GF-D8 (cell line): Measurements from ENCODE around the gene EP400.
"Not testable (repeated sequence)": the region's sequence is repeated elsewhere in the genome, so short reads cannot be mapped to it uniquely, and the experiment has no call there.

Experiments used
- DNase-seq: peaks from one replicate; lab custom pipeline; 2025; lab: John Stamatoyannopoulos, UW

The EP400 gene

DNA sequence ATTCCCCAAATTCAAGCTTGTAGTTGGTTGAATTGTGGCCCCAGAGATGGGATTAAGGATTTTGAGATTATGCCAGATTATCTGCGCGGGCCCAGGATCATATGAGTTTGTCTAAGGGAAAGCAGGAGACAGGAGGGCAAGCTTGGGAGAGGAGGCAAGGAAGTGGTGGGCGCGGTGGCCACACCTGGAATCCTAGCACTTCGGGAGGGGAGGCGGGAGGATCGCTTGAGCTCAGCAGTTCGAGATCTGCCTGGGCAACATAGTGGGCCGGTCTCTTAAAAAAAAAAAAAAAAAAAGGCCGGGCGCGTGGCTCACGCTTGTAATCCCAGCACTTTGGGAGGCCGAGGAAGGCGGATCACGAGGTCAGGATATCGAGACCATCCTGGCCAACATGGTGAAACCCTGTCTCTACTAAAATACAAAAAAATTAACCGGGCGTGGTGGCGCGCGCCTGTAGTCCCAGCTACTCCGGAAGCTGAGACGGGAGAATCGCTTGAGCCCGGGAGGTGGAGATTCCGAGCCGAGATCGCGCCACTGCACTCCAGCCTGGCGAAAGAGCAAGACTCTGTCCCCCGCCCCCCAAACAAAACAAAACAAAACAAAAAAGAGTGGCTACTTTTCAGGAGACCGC lies 21.5 kb upstream of the EP400 start:
- DNase-seq, result no peak

DNA sequence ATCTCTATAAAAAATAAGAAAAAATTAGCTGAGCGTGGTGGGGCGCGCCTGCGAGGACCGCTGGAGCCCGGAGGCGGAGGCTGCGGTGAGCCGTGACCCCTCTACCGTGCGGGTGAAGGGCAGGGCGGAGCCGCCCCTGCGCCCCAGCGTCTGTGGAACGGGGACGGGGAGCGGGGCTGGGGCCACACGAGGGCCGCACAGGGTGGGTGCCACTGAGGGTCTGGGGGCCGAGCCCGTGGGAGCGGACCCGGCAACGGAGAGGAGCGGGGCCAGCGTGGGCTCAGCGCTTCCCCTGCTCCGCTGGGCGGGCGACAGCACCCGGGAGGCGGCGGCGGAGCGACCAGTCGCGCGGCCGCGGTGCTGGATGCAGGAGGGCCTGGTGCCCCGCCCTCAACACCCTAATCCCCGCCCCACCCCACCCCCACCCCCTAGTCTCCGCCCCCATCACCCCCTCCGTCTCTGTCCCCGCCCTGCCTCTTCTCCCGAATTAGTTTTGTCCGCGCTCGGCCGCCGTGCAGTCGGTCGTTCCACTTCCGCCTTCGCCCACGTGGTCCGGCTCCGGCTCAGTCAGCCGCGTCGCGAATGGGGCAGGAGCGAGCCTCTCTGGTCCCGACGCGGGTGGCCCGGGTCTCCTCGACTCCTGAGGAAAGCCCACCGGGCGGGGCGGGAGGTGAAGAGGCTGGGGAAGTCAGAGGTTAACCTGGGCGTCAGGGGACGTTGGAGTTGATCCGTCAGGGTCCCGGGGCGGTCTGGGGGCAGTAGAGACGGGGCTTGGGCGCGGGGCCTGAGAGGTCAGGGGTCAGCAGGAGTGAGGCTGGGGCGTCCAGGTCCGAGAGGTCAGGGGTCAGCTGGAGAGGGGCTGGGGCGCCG lies 20.8 kb upstream of the EP400 start, which contains the start of gene PUS1:
PUS1 (plus strand) TSS at position 566 of the 870 bp plus-strand sequence. CDS start 447 bp downstream, outside the sequence.
- DNase-seq, result peak; percentile 66

DNA sequence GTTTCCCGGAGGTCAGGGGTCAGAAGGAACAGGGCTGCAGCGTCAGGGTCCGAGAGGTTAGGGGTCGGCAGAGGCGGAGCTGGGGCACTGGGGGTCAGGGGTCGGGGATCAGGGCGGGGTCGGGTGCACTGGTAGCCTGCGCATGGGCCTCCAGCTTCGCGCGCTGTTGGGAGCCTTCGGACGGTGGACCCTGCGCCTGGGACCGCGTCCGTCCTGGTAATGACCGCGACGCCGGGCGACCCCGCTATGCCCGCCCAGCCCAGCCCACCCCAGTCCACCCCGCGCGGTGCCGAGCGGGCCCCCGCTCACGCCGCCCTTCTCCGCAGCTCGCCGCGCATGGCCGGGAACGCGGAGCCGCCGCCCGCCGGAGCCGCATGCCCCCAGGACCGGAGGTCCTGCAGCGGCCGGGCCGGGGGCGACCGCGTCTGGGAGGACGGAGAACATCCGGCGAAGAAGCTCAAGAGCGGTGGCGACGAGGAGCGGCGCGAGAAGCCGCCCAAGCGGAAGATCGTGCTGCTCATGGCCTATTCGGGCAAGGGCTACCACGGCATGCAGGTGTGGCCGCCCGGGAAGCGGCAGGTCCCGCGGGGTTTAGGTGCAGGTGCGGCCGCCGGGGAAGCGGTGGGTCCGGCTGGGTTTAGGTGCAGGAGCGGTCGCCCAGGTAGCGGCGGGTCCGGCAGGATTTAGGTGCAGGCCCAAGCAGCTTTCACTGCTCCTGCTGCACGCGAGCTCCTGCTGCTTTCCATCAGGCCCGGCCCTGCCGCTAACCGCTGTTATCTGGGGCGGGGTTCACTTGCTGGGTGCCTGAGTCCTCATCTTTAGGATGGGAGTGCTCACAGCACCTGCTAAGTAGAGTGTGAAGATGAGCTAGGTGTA lies 19.9 kb upstream of the EP400 start:
- DNase-seq, result no peak

DNA sequence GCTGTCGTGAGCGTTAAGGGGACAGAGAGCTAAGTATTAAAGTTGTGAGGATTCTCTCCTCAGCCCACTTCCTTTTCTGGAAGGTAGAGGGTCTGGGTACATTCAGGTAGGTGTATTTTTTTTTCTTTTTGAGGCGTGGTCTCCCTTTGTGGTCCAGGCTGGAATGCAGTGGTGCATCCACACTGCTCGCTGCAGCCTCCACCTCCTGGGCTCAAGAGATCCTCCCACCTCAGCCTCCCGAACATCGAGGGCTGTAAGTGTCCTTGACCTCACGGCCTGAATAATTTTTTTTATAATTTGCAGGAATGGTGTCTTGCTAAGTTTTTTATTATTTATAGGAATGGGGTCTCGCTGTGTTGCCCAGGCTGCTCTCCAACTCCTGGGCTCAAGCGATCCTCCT lies 19.2 kb upstream of the EP400 start:
- no peak for DNase-seq

DNA sequence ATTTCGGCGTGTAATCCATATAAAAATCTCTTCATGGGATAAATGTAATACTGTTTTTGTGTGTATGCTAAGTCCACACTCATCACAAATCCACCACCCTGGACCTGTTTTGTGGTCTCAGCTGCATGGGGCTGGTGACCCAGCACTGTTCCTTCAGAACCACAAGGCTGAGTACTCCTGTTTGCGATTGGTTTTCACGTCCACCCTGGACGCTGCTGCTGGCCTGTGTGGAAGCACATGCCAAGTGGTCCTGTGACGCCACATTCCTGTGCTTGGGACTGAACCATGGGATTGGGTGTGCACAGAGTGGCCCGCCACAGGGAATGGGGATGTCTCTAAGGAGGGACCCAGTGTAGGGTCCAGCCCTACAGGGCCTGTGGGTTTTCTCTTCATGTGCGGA lies 16.4 kb upstream of the EP400 start:
- DNase-seq, result no peak

DNA sequence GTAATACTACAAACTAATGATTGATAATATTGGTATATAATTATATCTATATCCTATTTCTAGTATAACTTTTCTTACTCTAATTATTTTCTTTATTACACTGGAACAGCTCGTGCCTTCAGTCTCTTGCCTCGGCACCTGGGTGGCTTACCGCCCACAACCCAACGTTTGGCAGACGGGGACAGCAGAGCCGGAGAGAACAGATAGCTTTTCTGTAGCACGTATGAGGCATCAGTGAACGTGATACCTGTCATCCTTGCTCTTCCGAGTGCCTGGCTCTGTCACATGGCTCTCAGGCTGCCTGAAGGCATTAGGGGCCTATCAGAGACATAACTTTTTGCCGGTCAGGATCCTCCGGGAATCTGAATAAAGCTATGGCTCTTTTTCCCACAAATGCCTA lies 15.2 kb upstream of the EP400 start:
- no peak for DNase-seq

DNA sequence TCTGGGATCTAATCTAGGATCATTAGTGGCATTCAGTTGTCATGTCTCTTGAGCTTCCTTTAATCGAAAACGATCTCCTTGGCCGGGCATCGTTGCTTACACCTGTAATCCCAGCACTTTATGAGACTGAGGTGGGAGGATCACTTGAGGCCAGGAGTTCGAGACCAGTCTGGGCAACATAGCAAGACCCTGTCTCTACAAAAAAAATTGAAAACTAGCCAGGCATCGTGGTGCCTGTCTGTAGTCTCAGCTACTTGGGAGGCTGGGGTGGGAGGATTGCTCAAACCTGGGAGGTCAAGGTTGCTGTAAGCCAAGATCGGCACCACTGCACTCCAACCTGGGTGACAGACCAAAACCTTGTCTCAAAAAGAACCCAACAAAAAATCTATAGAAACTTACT lies 11.7 kb upstream of the EP400 start:
- no peak for DNase-seq

DNA sequence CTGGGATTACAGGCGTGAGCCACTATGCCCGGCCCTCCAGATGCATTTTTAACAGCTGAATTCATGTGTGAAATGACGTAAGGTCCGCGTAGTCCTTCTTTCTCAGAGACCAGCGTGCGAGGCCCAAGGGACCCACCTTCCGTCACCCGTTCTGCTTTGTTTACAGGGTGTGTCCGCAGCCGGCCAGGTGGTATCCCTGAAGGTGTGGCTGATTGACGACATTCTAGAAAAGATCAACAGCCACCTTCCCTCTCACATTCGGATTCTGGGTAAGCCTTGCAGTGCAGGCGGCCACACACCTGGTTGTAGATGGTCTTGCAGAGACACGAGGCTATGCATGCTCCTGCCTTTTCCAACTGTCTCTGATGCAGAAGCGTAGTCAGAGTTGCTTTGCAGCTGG lies 10.7 kb upstream of the EP400 start:
- no peak for DNase-seq

DNA sequence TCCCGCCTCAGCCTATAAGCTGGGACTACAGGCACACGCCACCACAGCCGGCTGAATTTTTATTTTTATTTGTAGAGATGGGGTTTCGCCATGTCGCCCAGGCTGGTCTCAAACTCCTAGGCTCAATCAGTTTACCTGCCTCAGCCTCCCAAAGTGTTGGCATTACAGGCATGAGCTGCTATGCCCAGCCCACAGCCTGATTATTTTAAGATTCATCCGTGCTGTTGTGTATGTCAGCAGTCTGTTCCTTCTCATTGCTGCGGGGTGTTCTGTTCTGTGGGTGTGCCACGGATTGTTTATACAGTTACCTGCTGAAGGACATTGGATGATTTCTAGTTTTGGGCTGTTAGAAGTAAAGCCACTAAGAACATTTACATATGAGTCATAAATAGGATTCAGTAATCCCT lies 9.6 kb upstream of the EP400 start:
- DNase-seq, result no peak

DNA sequence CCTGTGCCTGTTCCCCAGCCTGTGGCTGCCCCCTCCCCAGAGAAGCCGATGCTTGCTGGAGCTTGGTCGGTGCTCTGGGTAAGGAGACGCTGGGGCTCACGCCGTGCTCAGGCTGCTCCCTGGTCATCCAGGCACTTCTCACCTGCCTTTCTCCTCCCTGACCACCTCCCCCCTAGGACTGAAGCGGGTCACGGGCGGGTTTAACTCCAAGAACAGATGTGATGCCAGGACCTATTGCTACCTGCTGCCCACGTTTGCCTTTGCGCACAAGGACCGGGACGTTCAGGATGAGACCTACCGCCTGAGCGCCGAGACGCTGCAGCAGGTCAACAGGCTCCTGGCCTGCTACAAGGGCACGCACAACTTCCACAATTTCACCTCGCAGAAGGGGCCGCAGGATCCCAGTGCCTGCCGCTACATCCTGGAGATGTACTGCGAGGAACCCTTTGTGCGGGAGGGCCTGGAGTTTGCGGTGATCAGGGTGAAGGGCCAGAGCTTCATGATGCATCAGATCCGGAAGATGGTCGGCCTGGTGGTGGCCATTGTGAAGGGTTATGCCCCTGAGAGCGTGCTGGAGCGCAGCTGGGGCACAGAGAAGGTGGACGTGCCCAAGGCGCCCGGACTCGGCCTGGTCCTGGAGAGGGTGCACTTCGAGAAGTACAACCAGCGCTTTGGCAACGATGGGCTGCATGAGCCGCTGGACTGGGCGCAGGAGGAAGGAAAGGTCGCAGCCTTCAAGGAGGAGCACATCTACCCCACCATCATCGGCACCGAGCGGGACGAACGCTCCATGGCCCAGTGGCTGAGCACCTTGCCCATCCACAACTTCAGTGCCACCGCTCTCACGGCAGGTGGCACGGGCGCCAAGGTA lies 8.4 kb upstream of the EP400 start:
- no peak for DNase-seq

DNA sequence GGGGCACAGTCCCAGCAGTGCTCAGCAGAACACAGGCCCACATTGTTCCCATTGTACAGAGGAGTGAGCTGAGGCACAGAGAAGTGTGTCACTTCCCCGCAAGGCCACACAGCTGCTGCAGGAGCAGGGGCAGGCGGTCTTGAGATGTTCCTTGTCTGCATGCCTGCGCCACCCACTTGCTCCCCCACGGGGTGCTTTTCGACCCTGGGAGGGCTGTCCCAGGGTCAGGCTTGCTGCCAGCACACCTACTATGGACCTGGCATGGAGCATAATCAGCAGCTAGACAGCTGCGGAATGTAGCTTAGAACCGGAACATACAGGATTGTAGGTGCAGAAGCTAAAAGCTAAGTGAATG lies 7.8 kb upstream of the EP400 start:
- DNase-seq, result no peak

DNA sequence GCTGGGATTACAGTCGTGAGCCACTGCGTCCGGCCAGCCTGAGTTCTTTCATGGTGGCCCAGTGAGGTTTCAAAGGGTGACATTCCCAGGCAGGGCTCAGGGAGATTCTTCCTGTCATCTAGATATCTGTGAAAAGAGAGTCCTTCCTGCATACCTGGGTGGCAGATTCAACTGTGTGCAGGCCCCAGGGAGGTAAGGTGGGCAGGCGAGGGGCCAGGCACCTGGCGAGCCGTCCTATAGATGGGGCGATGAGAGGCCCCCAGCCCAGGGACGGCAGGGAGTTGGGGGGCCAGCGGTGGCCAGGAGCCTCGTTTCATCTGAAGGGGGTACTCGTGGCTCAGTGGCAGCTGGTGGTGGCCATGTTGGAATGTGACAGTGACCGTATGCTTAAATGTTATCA lies 7.1 kb upstream of the EP400 start:
- no peak for DNase-seq

DNA sequence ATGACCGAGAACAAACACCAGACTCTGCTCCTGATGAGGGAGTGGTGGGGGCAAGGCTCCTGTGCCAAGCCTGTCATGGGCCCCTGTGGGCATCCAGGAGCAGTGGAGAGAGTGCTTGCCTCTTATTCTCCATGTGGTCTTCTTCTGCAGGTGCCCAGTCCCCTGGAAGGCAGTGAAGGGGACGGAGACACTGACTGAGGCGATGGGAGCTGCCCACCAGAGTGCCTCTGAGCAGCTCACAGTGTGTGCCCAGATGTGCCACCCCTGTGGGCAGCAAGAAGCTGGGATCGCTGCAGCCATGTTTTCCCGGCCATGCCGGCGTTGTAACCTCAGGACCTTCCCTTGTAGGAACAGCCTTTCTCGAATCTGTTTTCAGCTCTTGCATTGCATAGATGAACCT lies 6.4 kb upstream of the EP400 start:
- no peak for DNase-seq

DNA sequence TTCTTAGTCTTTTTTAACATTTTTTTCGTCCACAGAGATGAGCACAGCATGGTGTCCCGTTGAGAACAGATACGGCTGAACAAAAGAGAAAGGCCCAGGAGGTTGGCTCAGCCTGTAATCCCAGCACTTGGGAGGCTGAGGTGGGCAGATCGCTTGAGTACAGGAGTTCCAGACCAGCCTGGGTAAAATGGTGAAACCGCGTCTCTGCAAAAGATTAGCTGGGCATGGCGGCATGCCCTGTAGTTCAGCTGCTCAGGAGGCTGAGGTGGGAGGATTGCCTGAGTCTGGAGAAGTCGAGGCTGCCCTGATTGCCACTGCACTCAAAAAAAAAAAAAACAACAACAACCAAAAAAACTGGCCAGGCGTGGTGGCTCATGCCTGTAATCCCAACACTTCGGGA lies 5.9 kb upstream of the EP400 start:
- no peak for DNase-seq

DNA sequence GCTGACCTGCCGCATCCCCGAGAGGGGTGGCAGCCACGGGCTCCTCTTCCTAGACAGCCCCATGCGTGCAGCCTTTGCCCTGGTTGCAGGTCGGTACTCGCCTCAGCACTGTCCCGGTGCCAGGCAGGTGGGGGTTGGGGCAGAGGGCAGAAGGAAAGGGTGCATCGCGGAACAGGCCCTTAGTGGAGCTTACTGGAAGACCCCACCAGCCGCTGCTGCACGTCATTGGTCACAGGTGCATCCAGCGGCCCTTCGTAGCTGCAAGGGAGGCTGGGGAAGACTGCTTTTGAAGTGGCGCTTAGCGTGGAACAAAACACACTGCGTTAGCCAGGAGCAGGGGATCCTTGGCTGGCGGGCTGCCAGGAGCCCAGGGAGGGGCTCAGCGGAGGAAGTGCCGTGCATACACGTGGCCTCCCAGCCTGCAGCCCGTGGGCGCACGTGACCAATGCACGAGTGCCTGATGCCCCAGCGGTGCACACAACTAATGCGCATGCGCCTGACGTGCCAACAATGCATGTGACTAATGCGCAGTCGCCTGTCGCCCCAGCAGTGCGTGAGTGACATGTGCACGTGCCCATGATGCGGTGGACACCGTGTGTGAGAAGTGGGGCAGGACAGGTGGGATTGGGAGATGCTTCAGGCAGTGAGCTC lies 5.0 kb upstream of the EP400 start:
- no peak for DNase-seq

DNA sequence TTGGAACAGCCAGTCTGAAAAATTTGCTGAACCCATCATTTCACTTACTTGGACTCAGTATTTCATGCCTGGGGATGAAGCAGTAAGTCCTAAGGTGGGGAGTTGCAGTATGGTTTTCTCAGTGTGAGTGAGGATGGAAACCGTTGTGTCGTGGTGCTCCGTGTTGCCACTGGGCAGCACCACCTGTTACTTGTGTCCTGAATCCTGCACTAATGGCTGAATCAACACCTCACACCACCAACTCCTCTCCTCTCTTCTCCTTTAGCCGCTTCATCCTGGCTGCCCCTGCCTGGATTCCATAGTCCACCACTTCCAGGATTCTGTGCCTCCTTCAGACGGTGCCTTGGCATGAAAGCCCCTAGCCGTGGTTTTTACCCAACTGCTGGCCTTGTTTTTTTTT lies 3.0 kb upstream of the EP400 start:
- DNase-seq, result no peak

DNA sequence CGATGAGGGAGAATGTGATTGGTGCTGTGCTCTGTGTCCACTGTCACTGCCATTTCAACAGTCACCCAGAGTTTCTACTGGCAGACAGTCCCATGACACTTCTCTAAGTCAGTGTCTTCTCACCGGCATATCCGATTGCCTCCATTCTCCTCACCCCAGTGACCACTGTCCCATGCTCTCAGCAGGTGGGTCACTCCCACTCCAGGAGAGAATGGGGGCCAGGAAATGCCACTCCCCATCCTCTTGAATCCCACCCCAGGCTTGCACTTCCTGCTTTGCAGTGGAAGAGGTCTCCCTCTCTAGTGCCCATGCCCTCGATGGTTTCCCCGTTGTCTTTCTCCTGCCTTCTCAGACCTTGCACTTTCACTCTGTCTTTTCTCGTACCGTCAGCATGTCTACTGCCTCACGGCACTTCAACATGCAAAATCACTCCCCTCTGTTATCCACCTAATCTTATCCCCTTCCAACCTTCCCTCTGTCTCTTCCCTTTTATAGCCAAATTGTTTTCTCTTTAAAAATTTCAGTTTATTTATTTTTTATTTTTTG lies 2.2 kb upstream of the EP400 start:
- no peak for DNase-seq

DNA sequence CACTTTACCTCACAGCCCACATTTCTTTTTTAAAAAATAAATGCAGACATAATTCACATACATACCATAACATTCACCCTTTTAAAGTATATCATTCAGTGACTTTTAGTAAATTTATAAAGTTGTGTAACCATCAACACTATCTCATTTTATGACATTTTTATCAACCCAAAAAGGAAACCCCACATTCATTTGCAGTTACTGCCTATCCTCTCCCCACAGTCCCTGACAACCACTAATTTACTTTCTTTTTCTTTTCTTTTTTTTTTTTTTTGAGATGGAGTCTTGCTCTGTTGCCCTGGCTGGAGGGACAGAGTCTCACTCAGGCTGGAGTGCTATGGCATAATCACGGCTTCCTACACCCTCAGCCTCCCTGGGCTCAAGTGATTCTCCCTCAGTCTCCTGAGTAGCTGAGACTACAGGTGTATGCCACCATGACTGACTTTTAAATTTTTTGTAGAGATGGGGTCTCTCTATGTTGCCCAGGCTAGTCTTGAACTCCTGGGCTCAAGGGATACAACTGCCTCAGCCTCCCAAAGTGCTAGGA lies 1.5 kb upstream of the EP400 start:
- DNase-seq, result no peak

DNA sequence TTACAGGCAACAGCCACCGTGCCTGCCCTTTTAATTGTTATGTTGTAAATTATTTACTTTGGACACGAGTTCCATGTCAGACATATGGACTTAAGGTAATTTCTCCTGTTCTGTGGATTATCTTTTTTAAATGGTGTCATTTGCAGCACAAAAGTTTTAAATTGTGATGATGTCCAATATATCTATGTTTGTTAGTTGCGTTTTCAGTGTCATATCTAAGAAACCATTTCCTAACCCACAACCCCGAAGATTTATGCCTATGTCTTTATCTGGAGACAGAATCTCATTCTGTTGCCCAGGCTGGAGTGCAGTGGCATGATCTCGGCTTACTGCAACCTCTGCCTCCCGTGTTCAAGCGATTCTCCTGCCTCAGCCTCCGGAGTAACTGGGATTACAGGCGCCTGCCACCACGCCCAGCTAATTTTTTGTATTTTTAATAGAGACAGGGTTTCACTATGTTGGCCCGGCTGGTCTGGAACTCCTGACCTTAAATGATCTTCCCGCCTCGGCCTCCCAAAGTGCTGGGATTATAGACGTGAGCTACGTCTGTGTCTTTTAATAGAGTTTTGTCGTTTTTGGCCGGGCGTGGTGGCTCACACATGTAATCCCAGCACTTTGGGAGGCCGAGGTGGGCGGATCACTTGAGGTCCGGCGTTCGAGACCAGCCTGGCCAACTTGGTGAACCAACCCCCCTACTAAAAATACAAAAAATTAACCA lies 870 bp upstream of the EP400 start:
- not testable (repeated sequence) for DNase-seq
